H1 (cell line): ENCODE data around the gene PRSS3. TPM values are rescaled to one million over a fixed set of nuclear protein-coding genes. Genes with fewer than 3 reads are reported as not detected.

Experiments
- HDAC2 ChIP-seq, 2 experiments: fragments of 300-600 bp in 1 of 2; sonication (generic) in 1 of 2; IDR thresholded peaks; 2 replicates each; pipeline ENCODE4 v1.6.1; 2011 to 2012; ENCODE audit warnings: low read depth in 2 of 2, low read length in 2 of 2, mild to moderate bottlenecking in 2 of 2, moderate library complexity in 2 of 2, borderline replicate concordance in 1 of 2, inconsistent platforms in 1 of 2
- KDM4A ChIP-seq: IDR thresholded peaks from one replicate; pipeline ENCODE4 v1.7.1; 2012; ENCODE audit warnings: low read depth, mild to moderate bottlenecking, moderate library complexity, low read length, inconsistent platforms; ENCODE audit not compliant: severe bottlenecking
- PHF8 ChIP-seq: fragments of 200-600 bp; sonication (generic); conservative IDR thresholded peaks from 2 replicates; pipeline ENCODE4 v1.7.1; 2012; ENCODE audit warnings: low read depth, mild to moderate bottlenecking, inconsistent platforms, low read length, moderate library complexity
- POLR2A ChIP-seq, 2 experiments: IDR thresholded peaks; 1 replicate in 1 of 2; 2 replicates in 1 of 2; pipeline ENCODE4 v1.6.1; 2011; ENCODE audit warnings: low read depth in 2 of 2, low read length in 2 of 2, mild to moderate bottlenecking in 2 of 2; ENCODE audit errors: control extremely low read depth in 1 of 2
- POLR2AphosphoS5 ChIP-seq: IDR thresholded peaks from 2 replicates; pipeline ENCODE4 v1.6.1; 2011; ENCODE audit warnings: low read depth, low read length
- TAF7 ChIP-seq: optimal IDR thresholded peaks from 2 replicates; pipeline ENCODE3; 2011; ENCODE audit warnings: low read depth, mild to moderate bottlenecking, inconsistent platforms, low read length, moderate library complexity, borderline replicate concordance
- TBP ChIP-seq: IDR thresholded peaks from 2 replicates; pipeline ENCODE4 v1.6.1; 2011; ENCODE audit warnings: low read depth, low read length, improper control_type of control experiment
- YY1 ChIP-seq: IDR thresholded peaks from 2 replicates; pipeline ENCODE4 v1.6.1; 2011; ENCODE audit warnings: low read depth, mild to moderate bottlenecking, low read length
- polyA plus RNA-seq, 7 experiments: library from polyadenylated mRNA; depleted of rRNA in 3 of 7; stranded (reverse) in 5 of 7; unstranded in 2 of 7; fragments of >200 nt in 5 of 7; fragments of 200-250 nt in 2 of 7; gene quantifications; 1 replicate in 5 of 7; 2 replicates in 1 of 7; 4 replicates in 1 of 7; pipeline versions ENCODE4 v1.2.1 to v1.2.3, GENCODE V29; 2011 to 2013; ENCODE audit warnings: missing spikeins in 2 of 7, mixed read lengths in 2 of 7
- total RNA-seq: library from RNA; stranded (reverse); fragmentation: NEBNext Ultra II Directional; extraction: Animal tissue kit (Norgen Biotek cat#: 25700); gene quantifications from 2 replicates; pipeline ENCODE4 v1.2.1, GENCODE V29; 2021

PRSS3 gene
- total and polyA plus RNA-seq, 2 of the 8 experiments (the other 6 are each of a cell fraction or from before 2014, with no cell fraction given) = 0.12 TPM; not detected in 1

GRCh38 chr9:33817327-33818166, 22.2 kb downstream of the PRSS3 start (continued):
- peak; percentile 7 for TF ChIP-seq KDM4A
- no peak for TF ChIP-seq HDAC2 (IDR thresholded peaks at IDR 0.05; ENCODE audit: borderline replicate concordance in 1 of 2, low read depth in 2 of 2, low read length in 2 of 2)
- 0 out of 2 replicates have a peak, but pooled peaks have one; percentile 60 for TF ChIP-seq YY1
- peak; percentile 68 for TF ChIP-seq TBP
- peak; percentile 62 for TF ChIP-seq PHF8
- TF ChIP-seq POLR2A (IDR thresholded peaks at IDR 0.05; ENCODE audit: control extremely low read depth in 1 of 2, low read depth in 2 of 2, low read length in 2 of 2) = peak; percentile 65 to 83
- TF ChIP-seq TAF7 = peak; percentile 53
- peak; percentile 59 for TF ChIP-seq POLR2AphosphoS5
